Camera-type eye (tissue), 1 donor: ENCODE measurements around the gene OTOS. TPM values are rescaled to one million over a fixed set of nuclear protein-coding genes. Genes with fewer than 3 reads are reported as not detected.

Source experiments
- total RNA-seq: library from RNA; depleted of rRNA; stranded (reverse); fragments of >200 nt; gene quantifications from one replicate; pipeline ENCODE4 v1.2.3, GENCODE V29; 2014

The OTOS gene
- total RNA-seq = not detected

GRCh38 chr2:240140511-240140910, at the start of gene OTOS:
OTOS (minus strand) TSS chr2:240140658; CDS start chr2:240140326, 332 bp downstream.

GRCh38 chr2:240136013-240136670, 4.3 kb downstream of the OTOS start, which contains the start of gene COPS9:
COPS9 (minus strand) TSS chr2:240136305; CDS start chr2:240136284, 21 bp downstream.

Other genes with a start within 250 kb of the OTOS start
- gene NDUFA10, start 115.3 kb downstream of the OTOS start, total RNA-seq = 175 TPM
- not detected for gene OR6B2, start 110.2 kb downstream of the OTOS start, total RNA-seq
- gene OR6B3, start 87.1 kb downstream of the OTOS start, total RNA-seq = not detected
- 39.4 TPM for gene COPS9, start 4.4 kb downstream of the OTOS start, total RNA-seq